GM18867 (cell line): ENCODE data around the gene CHMP3.
"Not testable (repeated sequence)": the region's sequence is repeated elsewhere in the genome, so short reads cannot be mapped to it uniquely, and the experiment has no call there.

ENCODE experiments used
- ATAC-seq: cut with Tn5 transposase; IDR thresholded peaks from one replicate; pipeline ENCODE4 v1.9.1; 2021; ENCODE audit warnings: mild to moderate bottlenecking, moderate library complexity; ENCODE audit not compliant: unreplicated experiment

Gene CHMP3

GRCh38 chr2:86512892-86513291 is 50.4 kb downstream of the CHMP3 start:
- no peak for ATAC-seq

- ATAC-seq, result no peak
Observed at GRCh38 chr2:86512034-86512433, 51.2 kb downstream of the CHMP3 start.

- ATAC-seq, result no peak
Observed at GRCh38 chr2:86510436-86510933, 52.8 kb downstream of the CHMP3 start.

- ATAC-seq, result no peak
Observed at GRCh38 chr2:86507600-86507999, 55.6 kb downstream of the CHMP3 start.

- ATAC-seq, result no peak
Observed at GRCh38 chr2:86500325-86501083, 62.7 kb downstream of the CHMP3 start.

- no peak for ATAC-seq
Observed at GRCh38 chr2:86499326-86499725, 63.9 kb downstream of the CHMP3 start.

- no peak for ATAC-seq
Observed at GRCh38 chr2:86498468-86499260, 64.6 kb downstream of the CHMP3 start.

GRCh38 chr2:86496391-86496790 is 66.9 kb downstream of the CHMP3 start:
- ATAC-seq, result not testable (repeated sequence)

- no peak for ATAC-seq
Observed at GRCh38 chr2:86492048-86492453, 71.2 kb downstream of the CHMP3 start.

GRCh38 chr2:86491088-86491487 is 72.2 kb downstream of the CHMP3 start:
- ATAC-seq, result no peak

- no peak for ATAC-seq
Observed at GRCh38 chr2:86490245-86490644, 73.0 kb downstream of the CHMP3 start.

- ATAC-seq, result no peak
Observed at GRCh38 chr2:86489542-86489941, 73.7 kb downstream of the CHMP3 start.

GRCh38 chr2:86488561-86489250 is 74.5 kb downstream of the CHMP3 start:
- no peak for ATAC-seq

GRCh38 chr2:86487062-86487461 is 76.2 kb downstream of the CHMP3 start:
- no peak for ATAC-seq

- ATAC-seq, result no peak
Observed at GRCh38 chr2:86485802-86486201, 77.4 kb downstream of the CHMP3 start.

- ATAC-seq, result no peak
Observed at GRCh38 chr2:86485103-86485502, 78.1 kb downstream of the CHMP3 start.

GRCh38 chr2:86484385-86484784 is 78.9 kb downstream of the CHMP3 start:
- no peak for ATAC-seq

GRCh38 chr2:86482034-86482433 is 81.2 kb downstream of the CHMP3 start:
- ATAC-seq, result no peak

- no peak for ATAC-seq
Observed at GRCh38 chr2:86480105-86480504, 83.1 kb downstream of the CHMP3 start.

- ATAC-seq, result no peak
Observed at GRCh38 chr2:86477349-86477748, 85.9 kb downstream of the CHMP3 start.

- no peak for ATAC-seq
Observed at GRCh38 chr2:86476918-86477317, 86.3 kb downstream of the CHMP3 start.
